ENCODE data around the gene OR7D2. TPM values are rescaled to one million over a fixed set of nuclear protein-coding genes. Genes with fewer than 3 reads are reported as not detected.

Gene OR7D2
- polyA plus RNA-seq, 1 donor from 2014 or later, result 0.09 TPM

DNA sequence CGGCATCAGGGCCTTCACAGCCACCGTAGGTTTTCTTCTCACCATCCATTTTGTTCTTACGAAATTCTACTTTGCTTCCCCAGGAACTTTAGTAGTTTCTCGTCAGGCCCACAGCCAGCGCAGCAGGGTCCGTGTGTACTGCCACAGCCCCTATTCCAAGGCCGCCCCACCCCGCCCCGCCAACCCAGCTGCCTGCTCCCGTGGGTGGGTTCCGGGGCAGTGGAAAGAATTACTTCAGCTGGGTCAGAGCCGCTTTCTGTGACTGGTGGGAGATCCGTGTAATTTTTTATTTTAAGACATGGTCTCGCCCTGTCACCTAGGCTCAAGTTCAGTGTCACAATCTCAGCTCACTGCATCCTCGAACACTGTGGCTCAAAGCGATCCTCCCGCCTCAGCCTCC is 4.2 kb downstream of the OR7D2 start:
- Histone ChIP-seq H3K9me3 (ENCODE audit: low read length) (no peaks in the 10 kb centered on the region), H4K20me1 (ENCODE audit: insufficient read depth) (no peaks in the 10 kb centered on the region), H3K27ac (ENCODE audit: low read length) (no peak overlapping the region), H3K79me2 (replicated peaks; ENCODE audit: insufficient read depth, low read length) (no peaks in the 10 kb centered on the region), H3K4me2 (ENCODE audit: low read length) (no peak overlapping the region), H3K9ac (ENCODE audit: low read length) (no peak overlapping the region), H3F3A (ENCODE audit: insufficient read depth, low read length, poor library complexity, severe bottlenecking) (no peaks in the 10 kb centered on the region), H3K36me3 (ENCODE audit: insufficient read depth, low read length) (no peaks in the 10 kb centered on the region), H3K27me3 (ENCODE audit: insufficient read depth, low read depth, low read length) (no peaks in the 10 kb centered on the region), H2AFZ (ENCODE audit: low read depth, low read length) (no peak overlapping the region), H3K9me2 (ENCODE audit: insufficient read depth, low read length) (no peaks in the 10 kb centered on the region), H3K4me3 (ENCODE audit: low read length) (no peak overlapping the region)
- TF ChIP-seq SMC3 (conservative IDR thresholded peaks at IDR 0.05; ENCODE audit: poor library complexity), result no peak
- no peak for TF ChIP-seq RAD21 (conservative IDR thresholded peaks at IDR 0.05)
- no peak for TF ChIP-seq MXI1 (conservative IDR thresholded peaks at IDR 0.05; ENCODE audit: poor library complexity, severe bottlenecking)
- no peak for TF ChIP-seq EZH2 (IDR thresholded peaks at IDR 0.05; ENCODE audit: borderline replicate concordance, insufficient read depth, low read length, poor library complexity, severe bottlenecking)
- TF ChIP-seq, protein P1, sequence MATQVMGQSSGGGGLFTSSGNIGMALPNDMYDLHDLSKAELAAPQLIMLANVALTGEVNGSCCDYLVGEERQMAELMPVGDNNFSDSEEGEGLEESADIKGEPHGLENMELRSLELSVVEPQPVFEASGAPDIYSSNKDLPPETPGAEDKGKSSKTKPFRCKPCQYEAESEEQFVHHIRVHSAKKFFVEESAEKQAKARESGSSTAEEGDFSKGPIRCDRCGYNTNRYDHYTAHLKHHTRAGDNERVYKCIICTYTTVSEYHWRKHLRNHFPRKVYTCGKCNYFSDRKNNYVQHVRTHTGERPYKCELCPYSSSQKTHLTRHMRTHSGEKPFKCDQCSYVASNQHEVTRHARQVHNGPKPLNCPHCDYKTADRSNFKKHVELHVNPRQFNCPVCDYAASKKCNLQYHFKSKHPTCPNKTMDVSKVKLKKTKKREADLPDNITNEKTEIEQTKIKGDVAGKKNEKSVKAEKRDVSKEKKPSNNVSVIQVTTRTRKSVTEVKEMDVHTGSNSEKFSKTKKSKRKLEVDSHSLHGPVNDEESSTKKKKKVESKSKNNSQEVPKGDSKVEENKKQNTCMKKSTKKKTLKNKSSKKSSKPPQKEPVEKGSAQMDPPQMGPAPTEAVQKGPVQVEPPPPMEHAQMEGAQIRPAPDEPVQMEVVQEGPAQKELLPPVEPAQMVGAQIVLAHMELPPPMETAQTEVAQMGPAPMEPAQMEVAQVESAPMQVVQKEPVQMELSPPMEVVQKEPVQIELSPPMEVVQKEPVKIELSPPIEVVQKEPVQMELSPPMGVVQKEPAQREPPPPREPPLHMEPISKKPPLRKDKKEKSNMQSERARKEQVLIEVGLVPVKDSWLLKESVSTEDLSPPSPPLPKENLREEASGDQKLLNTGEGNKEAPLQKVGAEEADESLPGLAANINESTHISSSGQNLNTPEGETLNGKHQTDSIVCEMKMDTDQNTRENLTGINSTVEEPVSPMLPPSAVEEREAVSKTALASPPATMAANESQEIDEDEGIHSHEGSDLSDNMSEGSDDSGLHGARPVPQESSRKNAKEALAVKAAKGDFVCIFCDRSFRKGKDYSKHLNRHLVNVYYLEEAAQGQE (IDR thresholded peaks at IDR 0.05; ENCODE audit: borderline replicate concordance), result no peak
- TF ChIP-seq EP300 (conservative IDR thresholded peaks at IDR 0.05; ENCODE audit: poor library complexity, severe bottlenecking), result no peak
- no peak for TF ChIP-seq TAF1 (IDR thresholded peaks at IDR 0.05; ENCODE audit: low read depth)
- TF ChIP-seq, protein P2, sequence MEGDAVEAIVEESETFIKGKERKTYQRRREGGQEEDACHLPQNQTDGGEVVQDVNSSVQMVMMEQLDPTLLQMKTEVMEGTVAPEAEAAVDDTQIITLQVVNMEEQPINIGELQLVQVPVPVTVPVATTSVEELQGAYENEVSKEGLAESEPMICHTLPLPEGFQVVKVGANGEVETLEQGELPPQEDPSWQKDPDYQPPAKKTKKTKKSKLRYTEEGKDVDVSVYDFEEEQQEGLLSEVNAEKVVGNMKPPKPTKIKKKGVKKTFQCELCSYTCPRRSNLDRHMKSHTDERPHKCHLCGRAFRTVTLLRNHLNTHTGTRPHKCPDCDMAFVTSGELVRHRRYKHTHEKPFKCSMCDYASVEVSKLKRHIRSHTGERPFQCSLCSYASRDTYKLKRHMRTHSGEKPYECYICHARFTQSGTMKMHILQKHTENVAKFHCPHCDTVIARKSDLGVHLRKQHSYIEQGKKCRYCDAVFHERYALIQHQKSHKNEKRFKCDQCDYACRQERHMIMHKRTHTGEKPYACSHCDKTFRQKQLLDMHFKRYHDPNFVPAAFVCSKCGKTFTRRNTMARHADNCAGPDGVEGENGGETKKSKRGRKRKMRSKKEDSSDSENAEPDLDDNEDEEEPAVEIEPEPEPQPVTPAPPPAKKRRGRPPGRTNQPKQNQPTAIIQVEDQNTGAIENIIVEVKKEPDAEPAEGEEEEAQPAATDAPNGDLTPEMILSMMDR (IDR thresholded peaks at IDR 0.05; ENCODE audit: poor library complexity, severe bottlenecking), result no peak

- no peak overlapping the region for H2AFZ ChIP-seq (ENCODE audit: low read depth, low read length)
- H3K4me3 ChIP-seq (ENCODE audit: low read length), result no peak overlapping the region
- H4K20me1 ChIP-seq (ENCODE audit: insufficient read depth), result no peaks in the 10 kb centered on the region
- H3K9me2 ChIP-seq (ENCODE audit: insufficient read depth, low read length), result no peaks in the 10 kb centered on the region
- H3K27me3 ChIP-seq (ENCODE audit: insufficient read depth, low read depth, low read length), result no peaks in the 10 kb centered on the region
- no peaks in the 10 kb centered on the region for H3K79me2 ChIP-seq (replicated peaks; ENCODE audit: insufficient read depth, low read length)
- no peak for TF ChIP-seq RAD21 (conservative IDR thresholded peaks at IDR 0.05)
- TF ChIP-seq SMC3 (conservative IDR thresholded peaks at IDR 0.05; ENCODE audit: poor library complexity), result no peak
- TF ChIP-seq, protein P1 (IDR thresholded peaks at IDR 0.05; ENCODE audit: borderline replicate concordance), result no peak
- TF ChIP-seq, protein P2 (IDR thresholded peaks at IDR 0.05; ENCODE audit: poor library complexity, severe bottlenecking), result no peak
- TF ChIP-seq EP300 (conservative IDR thresholded peaks at IDR 0.05; ENCODE audit: poor library complexity, severe bottlenecking), result no peak
- no peak for TF ChIP-seq MXI1 (conservative IDR thresholded peaks at IDR 0.05; ENCODE audit: poor library complexity, severe bottlenecking)
- TF ChIP-seq TAF1 (IDR thresholded peaks at IDR 0.05; ENCODE audit: low read depth), result no peak
- no peak for TF ChIP-seq POLR2AphosphoS5 (IDR thresholded peaks at IDR 0.05)
- no peak for TF ChIP-seq EZH2 (IDR thresholded peaks at IDR 0.05; ENCODE audit: borderline replicate concordance, insufficient read depth, low read length, poor library complexity, severe bottlenecking)
- no peaks in the 10 kb centered on the region for H3K9me3 ChIP-seq (ENCODE audit: low read length)
- H3F3A ChIP-seq (ENCODE audit: insufficient read depth, low read length, poor library complexity, severe bottlenecking), result no peaks in the 10 kb centered on the region
- H3K27ac ChIP-seq (ENCODE audit: low read length), result no peak overlapping the region
- no peak overlapping the region for H3K4me2 ChIP-seq (ENCODE audit: low read length)
- no peaks in the 10 kb centered on the region for H3K36me3 ChIP-seq (ENCODE audit: insufficient read depth, low read length)
- H3K9ac ChIP-seq (ENCODE audit: low read length), result no peak overlapping the region
Measured at GRCh38 chr19:9187191-9187590, 8.4 kb downstream of the OR7D2 start.

All from neural cell (in vitro differentiated cells).